H9 (cell line): ENCODE measurements around the gene STX8. TPM values are rescaled to one million over a fixed set of nuclear protein-coding genes. Genes with fewer than 3 reads are reported as not detected.

Source experiments
- DNase-seq: peaks from one replicate; pipeline ENCODE4 v3.0.0-alpha.2; 2017
- H2AFZ ChIP-seq: one replicate; pipeline ENCODE4 v1.6.1; 2013; ENCODE audit warnings: mild to moderate bottlenecking, low read length, control low read depth, moderate library complexity
- H2AK5ac ChIP-seq: 2 replicates; pipeline ENCODE4 v1.6.1; 2013; ENCODE audit warnings: low read length, control low read depth, mixed read lengths; ENCODE audit not compliant: insufficient read length
- H2BK120ac ChIP-seq: one replicate; pipeline ENCODE4 v1.6.1; 2013; ENCODE audit warnings: low read depth, mild to moderate bottlenecking, low read length, control low read depth, inconsistent platforms; ENCODE audit not compliant: poor library complexity, severe bottlenecking
- H2BK12ac ChIP-seq: 2 replicates; pipeline ENCODE4 v1.6.1; 2013; ENCODE audit warnings: low read length, control low read depth, mixed read lengths, low read depth; ENCODE audit not compliant: insufficient read length
- H2BK15ac ChIP-seq: 2 replicates; pipeline ENCODE4 v1.6.1; 2013; ENCODE audit warnings: low read depth, low read length, control low read depth
- H2BK20ac ChIP-seq: one replicate; pipeline ENCODE4 v1.6.1; 2013; ENCODE audit warnings: low read depth, mild to moderate bottlenecking, low read length, control low read depth, inconsistent platforms; ENCODE audit not compliant: poor library complexity, severe bottlenecking
- H2BK5ac ChIP-seq: 2 replicates; pipeline ENCODE4 v1.6.1; 2013; ENCODE audit warnings: low read length, control low read depth, mixed read lengths; ENCODE audit not compliant: insufficient read length
- H3K14ac ChIP-seq: 2 replicates; pipeline ENCODE4 v1.6.1; 2013; ENCODE audit warnings: low read length, control low read depth; ENCODE audit not compliant: insufficient read depth
- H3K18ac ChIP-seq: 2 replicates; pipeline ENCODE4 v1.6.1; 2013; ENCODE audit warnings: low read depth, mild to moderate bottlenecking, mixed read lengths, low read length, control low read depth; ENCODE audit not compliant: insufficient read length
- H3K23ac ChIP-seq: 2 replicates; pipeline ENCODE4 v1.6.1; 2013; ENCODE audit warnings: low read length, control low read depth, mixed read lengths, low read depth; ENCODE audit not compliant: insufficient read length
- H3K23me2 ChIP-seq: 2 replicates; pipeline ENCODE4 v1.6.1; 2013; ENCODE audit warnings: low read depth, mild to moderate bottlenecking, mixed read lengths, low read length, control low read depth; ENCODE audit not compliant: insufficient read length, poor library complexity, severe bottlenecking
- H3K27ac ChIP-seq: 2 replicates; pipeline ENCODE4 v1.5.1; 2013; ENCODE audit warnings: low read length, control low read depth, mixed read lengths, low read depth; ENCODE audit not compliant: insufficient read length
- H3K27me3 ChIP-seq: 2 replicates; pipeline ENCODE4 v1.6.1; 2013; ENCODE audit warnings: low read length, control low read depth, inconsistent platforms; ENCODE audit not compliant: insufficient read depth
- H3K4ac ChIP-seq: 2 replicates; pipeline ENCODE4 v1.6.1; 2013; ENCODE audit warnings: low read depth, mild to moderate bottlenecking, control low read depth, inconsistent platforms, low read length, moderate library complexity
- H3K4me1 ChIP-seq: 2 replicates; pipeline ENCODE4 v1.6.1; 2013; ENCODE audit warnings: low read length, control low read depth, inconsistent platforms; ENCODE audit not compliant: insufficient read depth
- H3K4me2 ChIP-seq: 2 replicates; pipeline ENCODE4 v1.6.1; 2013; ENCODE audit warnings: low read length, control low read depth, mixed read lengths; ENCODE audit not compliant: insufficient read length, insufficient read depth
- H3K56ac ChIP-seq: 2 replicates; pipeline ENCODE4 v1.6.1; 2013; ENCODE audit warnings: low read depth, mild to moderate bottlenecking, mixed read lengths, low read length, control low read depth; ENCODE audit not compliant: insufficient read length
- H3K79me1 ChIP-seq: 2 replicates; pipeline ENCODE4 v1.6.1; 2013; ENCODE audit warnings: low read depth, mild to moderate bottlenecking, moderate library complexity, low read length, control low read depth, inconsistent platforms; ENCODE audit not compliant: insufficient read depth, poor library complexity, severe bottlenecking
- H3K79me2 ChIP-seq: 2 replicates; pipeline ENCODE4 v1.6.1; 2013; ENCODE audit warnings: low read length, control low read depth, inconsistent platforms; ENCODE audit not compliant: insufficient read depth
- H3K9ac ChIP-seq: 2 replicates; pipeline ENCODE4 v1.6.1; 2013; ENCODE audit warnings: low read length, control low read depth, mixed read lengths; ENCODE audit not compliant: insufficient read length; ENCODE audit errors: extremely low read depth
- H3K9me3 ChIP-seq: one replicate; pipeline ENCODE4 v1.6.1; 2013; ENCODE audit warnings: low read depth, low read length, inconsistent platforms; ENCODE audit not compliant: control insufficient read depth
- H3T11ph ChIP-seq: one replicate; pipeline ENCODE4 v1.6.1; 2013; ENCODE audit warnings: mild to moderate bottlenecking, low read length, control low read depth, inconsistent platforms
- H4K20me1 ChIP-seq: one replicate; pipeline ENCODE4 v1.6.1; 2013; ENCODE audit not compliant: control insufficient read depth, insufficient read length, insufficient read depth
- H4K5ac ChIP-seq: 2 replicates; pipeline ENCODE4 v1.6.1; 2013; ENCODE audit warnings: low read depth, mild to moderate bottlenecking, mixed read lengths, low read length, control low read depth; ENCODE audit not compliant: insufficient read length
- H4K8ac ChIP-seq: replicated peaks from 2 replicates; pipeline ENCODE4 v1.6.1; 2013; ENCODE audit warnings: low read length, control low read depth, mixed read lengths, low read depth; ENCODE audit not compliant: insufficient read length
- H4K91ac ChIP-seq: 2 replicates; pipeline ENCODE4 v1.6.1; 2013; ENCODE audit warnings: low read depth, mild to moderate bottlenecking, moderate library complexity, mixed read lengths, low read length, control low read depth; ENCODE audit not compliant: insufficient read length
- H3K27ac Mint-ChIP-seq, 3 experiments: 2 replicates in 2 of 3; 3 replicates in 1 of 3; pipeline ENCODE4 v1.8.0; 2020 to 2021; ENCODE audit warnings: mixed read lengths in 3 of 3, mild to moderate bottlenecking in 1 of 3, moderate library complexity in 1 of 3
- H3K27me3 Mint-ChIP-seq: 2 replicates; pipeline ENCODE4 v1.8.0; 2021; ENCODE audit warnings: low read depth, mild to moderate bottlenecking, moderate library complexity, mixed read lengths
- H3K36me3 Mint-ChIP-seq, 3 experiments: 2 replicates in 2 of 3; 3 replicates in 1 of 3; pipeline ENCODE4 v1.8.0; 2020 to 2021; ENCODE audit warnings: low read depth in 3 of 3, mixed read lengths in 3 of 3; ENCODE audit not compliant: insufficient read depth in 1 of 3
- H3K4me1 Mint-ChIP-seq, 2 experiments: 2 replicates each; pipeline ENCODE4 v1.8.0; 2020; ENCODE audit warnings: mixed read lengths in 2 of 2
- H3K4me3 Mint-ChIP-seq, 2 experiments: 2 replicates in 1 of 2; 3 replicates in 1 of 2; pipeline ENCODE4 v1.8.0; 2020 to 2021; ENCODE audit warnings: mild to moderate bottlenecking in 2 of 2, mixed read lengths in 2 of 2, moderate library complexity in 1 of 2
- H3K9me3 Mint-ChIP-seq, 2 experiments: 2 replicates in 1 of 2; 3 replicates in 1 of 2; pipeline ENCODE4 v1.8.0; 2020; ENCODE audit warnings: mild to moderate bottlenecking in 2 of 2, mixed read lengths in 2 of 2, moderate library complexity in 1 of 2
- CTCF ChIP-seq: fragments of 200-600 bp; sonication (generic); conservative IDR thresholded peaks from 3 replicates; pipeline ENCODE4 v1.8.0; 2021; ENCODE audit warnings: antibody characterized with exemption, mild to moderate bottlenecking
- WGBS: extraction: QIAGEN DNeasy Blood & Tissue Kit; methylation state at CpG from one replicate; pipeline ENCODE4 v1.1.7; 2013; ENCODE audit warnings: missing lambda C conversion rate, low lambda C conversion rate, mixed read lengths; ENCODE audit not compliant: insufficient read length; ENCODE audit errors: extremely low coverage; 5-methylcytosine and 5-hydroxymethylcytosine counted together
- total RNA-seq: library from RNA; stranded (reverse); gene quantifications from 2 replicates; pipeline ENCODE4 v1.2.1, GENCODE V29; 2021

Gene STX8
- total RNA-seq, 1 experiment from 2014 or later = 55.1 TPM

GRCh38 chr17:9478889-9479288 is 96.7 kb downstream of the STX8 start:
- Mint-ChIP-seq H3K9me3 (no peaks in the 10 kb centered on the region), H3K27me3 (no peaks in the 10 kb centered on the region), H3K27ac (peak overlapping the region in 1 of 3 experiments; percentile 55; a peak in 1 of 7 replicates), H3K4me3 (no peak overlapping the region), H3K4me1 (peaks cover 1 to 2% of the 10 kb centered on the region in 2 experiments; a peak in 3 of 4 replicates), H3K36me3 (no peaks in the 10 kb centered on the region; a peak in 1 of 7 replicates)
- TF ChIP-seq CTCF = no peak
- Histone ChIP-seq H3K9me3 (no peaks in the 10 kb centered on the region), H3K4ac (no peak overlapping the region), H3K56ac (no peak overlapping the region), H2AFZ (no peak overlapping the region), H3K79me1 (no peaks in the 10 kb centered on the region), H3K79me2 (no peaks in the 10 kb centered on the region), H3K27me3 (no peaks in the 10 kb centered on the region), H4K20me1 (no peaks in the 10 kb centered on the region), H2BK120ac (no peak overlapping the region), H3K14ac (no peak overlapping the region), H3K4me2 (no peak overlapping the region), H3K4me1 (no peaks in the 10 kb centered on the region; the same call in 1 of the 2 replicates), H3K23ac (no peak overlapping the region), H2BK5ac (no peak overlapping the region), H2AK5ac (no peak overlapping the region), H4K5ac (no peak overlapping the region), H4K8ac (no peak overlapping the region), H2BK12ac (no peak overlapping the region), H3K27ac (no peak overlapping the region), H3K18ac (no peak overlapping the region), H3T11ph (no peak overlapping the region), H4K91ac (no peak overlapping the region), H3K23me2 (no peaks in the 10 kb centered on the region), H3K9ac (no peak overlapping the region), H2BK20ac (no peak overlapping the region), H2BK15ac (no peak overlapping the region)
- no peak for DNase-seq
- WGBS = no CpG with 5 or more reads among the region's 3 CpGs
